Thoracic aorta (tissue), 2 donors: ENCODE measurements around the gene P3R3URF. TPM values are rescaled to one million over a fixed set of nuclear protein-coding genes. Genes with fewer than 3 reads are reported as not detected.

Experiments
- ATAC-seq: fragments of 150-250 bp; one replicate; pipeline ENCODE4 v1.8.0; 2017; ENCODE audit warnings: low read depth; ENCODE audit not compliant: insufficient number of reproducible peaks, low FRiP score
- DNase-seq: peaks from one replicate; pipeline ENCODE4 v3.0.0-alpha.2; 2020; ENCODE audit warnings: low spot score
- H3K27ac ChIP-seq, 2 donors: fragments of 200-600 bp; sonication (generic); 1 replicate in 1 of 2; 2 replicates in 1 of 2; pipeline ENCODE4 v1.5.1; 2016; ENCODE audit warnings: mild to moderate bottlenecking in 2 of 2, moderate library complexity in 2 of 2
- H3K27me3 ChIP-seq: fragments of 200-600 bp; sonication (generic); replicated peaks from 2 replicates; pipeline ENCODE4 v1.6.0; 2016; ENCODE audit warnings: mild to moderate bottlenecking; ENCODE audit not compliant: insufficient read depth
- H3K36me3 ChIP-seq: fragments of 200-600 bp; sonication (generic); one replicate; pipeline ENCODE4 v1.5.1; 2016
- H3K4me1 ChIP-seq, 2 donors: fragments of 200-600 bp; sonication (generic); 1 replicate in 1 of 2; 2 replicates in 1 of 2; pipeline versions ENCODE4 v1.5.1 to v1.6.0; 2016; ENCODE audit warnings: low read depth in 2 of 2, mild to moderate bottlenecking in 1 of 2; ENCODE audit not compliant: control insufficient read depth in 1 of 2
- H3K4me3 ChIP-seq: fragments of 200-600 bp; sonication (generic); 2 replicates; pipeline ENCODE4 v1.5.1; 2016; ENCODE audit warnings: mild to moderate bottlenecking
- H3K9me3 ChIP-seq: fragments of 200-600 bp; sonication (generic); 2 replicates; pipeline ENCODE4 v1.5.1; 2016
- CTCF ChIP-seq: fragments of 200-600 bp; sonication (generic); IDR thresholded peaks from one replicate; pipeline ENCODE4 v1.5.1; 2019; ENCODE audit warnings: antibody characterized with exemption
- total RNA-seq, 2 donors: library from RNA; depleted of rRNA; stranded (reverse); fragments of >200 nt; gene quantifications; one replicate each; pipeline versions ENCODE4 v1.1.0 to v1.2.3, GENCODE V29; 2016

The P3R3URF gene
- total RNA-seq, 2 donors from 2014 or later, result not detected

- peak; percentile 88 for TF ChIP-seq CTCF
- Histone ChIP-seq H3K27me3 (no peaks in the 10 kb centered on the region), H3K36me3 (no peaks in the 10 kb centered on the region), H3K4me3 (peak overlapping the region; percentile 2), H3K27ac (no peak overlapping the region), H3K4me1 (peaks cover 14 to 34% of the 10 kb centered on the region in 2 donors), H3K9me3 (no peaks in the 10 kb centered on the region)
- ATAC-seq, result peak; percentile 25
- DNase-seq, result peak; percentile 73
These were observed 3.1 kb upstream of the P3R3URF start for GRCh38 chr1:46179138-46180081.

GRCh38 chr1:46175243-46175642 lies 1.0 kb downstream of the P3R3URF start:
- TF ChIP-seq CTCF, result no peak
- ATAC-seq, result no peak
- Histone ChIP-seq H3K36me3 (no peaks in the 10 kb centered on the region), H3K4me1 (peaks cover 14 to 30% of the 10 kb centered on the region in 2 donors), H3K4me3 (no peak overlapping the region), H3K27me3 (no peaks in the 10 kb centered on the region), H3K27ac (peak overlapping the region; percentile 60 to 76), H3K9me3 (no peaks in the 10 kb centered on the region)
- DNase-seq, result no peak

- peak; percentile 82 for ATAC-seq
- no peak for DNase-seq
- no peaks in the 10 kb centered on the region for H3K27me3 ChIP-seq
- H3K36me3 ChIP-seq, result no peaks in the 10 kb centered on the region
- H3K9me3 ChIP-seq, result no peaks in the 10 kb centered on the region
- no peak for TF ChIP-seq CTCF
- peak within 1 kb of the TSS; percentile 60 to 76 for H3K27ac ChIP-seq
- H3K4me1 ChIP-seq, result peaks cover 14 to 30% of the 10 kb centered on the region in 2 donors
- H3K4me3 ChIP-seq, result peak within 1 kb of the TSS; percentile 13
These were observed 1.6 kb downstream of the P3R3URF start, which contains the start of gene TSPAN1 for GRCh38 chr1:46174448-46175231. TSPAN1 (plus strand) TSS chr1:46175087; CDS start chr1:46181108, 6,021 bp downstream.

GRCh38 chr1:46173361-46173856 lies 2.9 kb downstream of the P3R3URF start:
- no peak overlapping the region for H3K27ac ChIP-seq
- peaks cover 14 to 25% of the 10 kb centered on the region in 2 donors for H3K4me1 ChIP-seq
- H3K9me3 ChIP-seq, result no peaks in the 10 kb centered on the region
- ATAC-seq (no peak), DNase-seq (no peak)
- H3K4me3 ChIP-seq, result no peak overlapping the region
- H3K36me3 ChIP-seq, result no peaks in the 10 kb centered on the region
- H3K27me3 ChIP-seq, result no peaks in the 10 kb centered on the region
- no peak for TF ChIP-seq CTCF

GRCh38 chr1:46172321-46172720 lies 4.0 kb downstream of the P3R3URF start:
- H3K4me3 ChIP-seq, result no peak overlapping the region
- ATAC-seq (no peak), DNase-seq (no peak)
- no peaks in the 10 kb centered on the region for H3K9me3 ChIP-seq
- no peaks in the 10 kb centered on the region for H3K27me3 ChIP-seq
- TF ChIP-seq CTCF, result no peak
- H3K4me1 ChIP-seq, result peaks cover 14 to 30% of the 10 kb centered on the region in 2 donors
- H3K36me3 ChIP-seq, result no peaks in the 10 kb centered on the region
- no peak overlapping the region for H3K27ac ChIP-seq
